ENCODE measurements around the gene CLIP1. TPM values are rescaled to one million over a fixed set of nuclear protein-coding genes. Genes with fewer than 3 reads are reported as not detected.
"Not testable (repeated sequence)": the region's sequence is repeated elsewhere in the genome, so short reads cannot be mapped to it uniquely, and the experiment has no call there.

Gene CLIP1
- total RNA-seq, 2 experiments from 2014 or later: 75.6 to 76.5 TPM

DNA sequence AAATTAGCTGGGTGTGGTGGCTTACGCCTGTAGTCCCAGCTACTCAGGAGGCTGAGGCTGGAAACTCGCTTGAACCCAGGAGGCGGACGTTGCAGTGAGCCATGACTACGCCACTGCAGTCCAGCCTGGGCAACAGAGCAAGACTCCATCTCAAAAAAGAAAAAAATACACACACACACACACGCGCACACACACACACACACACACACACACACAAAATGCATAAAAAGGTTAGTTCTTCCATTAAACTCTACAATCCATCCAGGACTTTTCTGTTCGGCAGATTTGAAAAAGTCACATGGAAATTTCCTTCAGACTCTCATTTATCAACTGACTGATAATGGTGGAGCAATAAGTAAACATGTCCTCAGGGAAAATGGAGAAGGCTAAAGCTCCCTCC, 147.0 kb downstream of the CLIP1 start:
- Mint-ChIP-seq H3K27me3 (no peaks in the 10 kb centered on the region), H3K27ac (no peak overlapping the region), H3K4me3 (no peak overlapping the region), H3K9me3 (no peaks in the 10 kb centered on the region), H3K36me3 (ENCODE audit: low read depth) (peaks cover 19% of the 10 kb centered on the region), H3K4me1 (no peaks in the 10 kb centered on the region)
- DNase-seq: no peak
- ChIA-PET POLR2A (no interaction called here), CTCF (interaction anchor here (0.7 kb wide), 1 partner anchor 13 kb away, joined by 3 read pairs; no protein-coding TSS in a partner anchor)

- peak; percentile 96 for DNase-seq
- ChIA-PET POLR2A (interaction anchor here (0.6 to 0.7 kb wide), 3 partner anchors 164 to 1791 kb away, joined by 3 to 7 read pairs (median 3); no protein-coding TSS in a partner anchor), CTCF (interaction anchor here (0.6 to 1.4 kb wide), 7 partner anchors 9 to 75 kb away, joined by 3 to 5 read pairs (median 3); no protein-coding TSS in a partner anchor)
- Mint-ChIP-seq H3K9me3 (no peaks in the 10 kb centered on the region), H3K4me3 (peak within 1 kb of the TSS; percentile 91), H3K27me3 (peaks cover 2% of the 10 kb centered on the region), H3K36me3 (ENCODE audit: low read depth) (peaks cover 16% of the 10 kb centered on the region), H3K27ac (peak within 1 kb of the TSS; percentile 96), H3K4me1 (peaks cover 29% of the 10 kb centered on the region)
Observed at GRCh38 chr12:122266230-122266901, 156.1 kb downstream of the CLIP1 start, which contains the start of gene VPS33A. Gene VPS33A, minus strand, starts transcription at chr12:122266494. Its CDS starts 86 bp downstream, at chr12:122266408.

DNA sequence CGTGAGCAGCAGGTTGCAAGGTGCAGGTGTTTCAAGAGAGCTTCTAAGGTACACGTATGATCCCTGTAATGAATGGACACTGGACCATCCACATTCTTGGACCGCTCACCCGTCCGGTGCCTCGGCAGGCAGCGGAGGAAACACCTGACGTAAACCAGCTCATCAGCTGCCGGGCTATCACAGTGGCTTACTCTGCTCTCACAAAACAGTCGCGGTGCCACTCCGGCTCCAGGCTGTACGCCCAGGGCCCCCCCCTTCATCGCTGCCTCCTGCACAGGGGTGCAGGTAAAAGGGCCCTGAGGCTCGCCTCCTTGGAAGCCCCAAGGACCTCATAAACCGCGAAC, 156.6 kb downstream of the CLIP1 start:
- POLR2A ChIA-PET: interaction anchor here (0.7 kb wide), 1 partner anchor 1444 kb away, joined by 3 read pairs; no protein-coding TSS in a partner anchor
- Mint-ChIP-seq H3K9me3 (no peaks in the 10 kb centered on the region), H3K4me3 (peak overlapping the region; percentile 91), H3K4me1 (peaks cover 29% of the 10 kb centered on the region), H3K36me3 (ENCODE audit: low read depth) (peaks cover 21% of the 10 kb centered on the region), H3K27me3 (peaks cover 2% of the 10 kb centered on the region), H3K27ac (peak overlapping the region; percentile 96)
- CTCF ChIA-PET: interaction anchor here (1.4 kb wide), 1 partner anchor 9 kb away, joined by 3 read pairs; no protein-coding TSS in a partner anchor
- DNase-seq: peak; percentile 54

DNA sequence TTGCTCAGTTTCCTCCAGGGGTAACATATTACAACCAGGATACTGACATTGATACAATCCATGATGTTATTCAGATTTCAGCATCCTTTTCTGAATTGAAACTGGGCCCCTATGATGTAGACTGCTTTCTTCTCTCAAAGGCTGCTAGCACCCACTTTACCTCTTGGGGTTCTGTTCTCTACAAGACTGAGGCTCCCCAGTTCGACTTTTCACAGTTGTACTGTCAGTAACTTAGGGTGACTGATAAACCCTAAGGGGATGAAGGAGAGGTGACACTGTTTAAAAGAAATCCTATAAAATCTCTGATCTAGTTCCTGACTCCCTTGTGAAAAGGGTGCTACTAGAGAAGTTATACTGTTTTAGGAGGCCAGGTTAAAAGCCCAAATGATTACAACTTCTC, 157.0 kb downstream of the CLIP1 start:
- Mint-ChIP-seq H3K36me3 (ENCODE audit: low read depth) (peaks cover 23% of the 10 kb centered on the region), H3K27me3 (peaks cover 2% of the 10 kb centered on the region), H3K27ac (peak overlapping the region; percentile 96), H3K9me3 (no peaks in the 10 kb centered on the region), H3K4me1 (peaks cover 29% of the 10 kb centered on the region), H3K4me3 (peak overlapping the region; percentile 91)
- POLR2A ChIA-PET: interaction anchor here (0.7 kb wide), 1 partner anchor 1445 kb away, joined by 3 read pairs; no protein-coding TSS in a partner anchor
- CTCF ChIA-PET: interaction anchor here (1.4 kb wide), 1 partner anchor 9 kb away, joined by 3 read pairs; no protein-coding TSS in a partner anchor
- peak; percentile 35 for DNase-seq

- DNase-seq, H3K27me3 Mint-ChIP-seq, H3K27ac Mint-ChIP-seq, POLR2A ChIA-PET, H3K4me3 Mint-ChIP-seq, H3K9me3 Mint-ChIP-seq: not testable (repeated sequence)
- H3K4me1 Mint-ChIP-seq: peaks cover 20% of the 10 kb centered on the region
- H3K36me3 Mint-ChIP-seq (ENCODE audit: low read depth): peaks cover 37% of the 10 kb centered on the region
- CTCF ChIA-PET: interaction anchor here (1.0 to 1.6 kb wide), 2 partner anchors 10 to 16 kb away, joined by 3 to 4 read pairs; no protein-coding TSS in a partner anchor
Observed at GRCh38 chr12:122260735-122261134, 161.7 kb downstream of the CLIP1 start.

DNA sequence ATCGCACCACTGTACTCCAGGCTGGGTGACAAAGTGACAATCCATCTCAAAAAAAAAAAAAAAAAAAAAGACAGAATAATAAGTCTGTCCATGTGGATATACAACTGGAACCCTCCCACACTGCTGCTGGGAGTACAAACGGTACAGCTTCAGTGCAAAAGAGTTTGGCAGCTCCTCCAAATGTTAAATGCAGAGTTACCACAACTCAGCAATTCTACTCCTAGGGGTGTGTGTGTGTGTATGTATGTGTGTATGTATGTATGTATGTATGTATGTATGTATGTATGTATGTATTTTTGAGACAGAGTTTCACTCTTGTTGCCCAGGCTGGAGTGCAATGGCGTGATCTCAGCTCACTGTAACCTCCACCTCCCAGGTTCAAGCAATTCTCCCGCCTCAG, 163.5 kb downstream of the CLIP1 start:
- not testable (repeated sequence) for DNase-seq, H3K4me1 Mint-ChIP-seq, H3K27me3 Mint-ChIP-seq, H3K4me3 Mint-ChIP-seq, H3K27ac Mint-ChIP-seq, H3K9me3 Mint-ChIP-seq
- peaks cover 41% of the 10 kb centered on the region for H3K36me3 Mint-ChIP-seq (ENCODE audit: low read depth)
- POLR2A ChIA-PET: interaction anchor here (0.7 kb wide), 1 partner anchor 89 kb away, joined by 3 read pairs; no protein-coding TSS in a partner anchor
- CTCF ChIA-PET: interaction anchor here (0.7 to 1.6 kb wide), 2 partner anchors 14 to 33 kb away, joined by 3 to 4 read pairs; no protein-coding TSS in a partner anchor

GRCh38 chr12:122258462-122258861, 164.0 kb downstream of the CLIP1 start:
- POLR2A ChIA-PET: interaction anchor here (0.7 kb wide), 1 partner anchor 90 kb away, joined by 3 read pairs; no protein-coding TSS in a partner anchor
- H3K27ac Mint-ChIP-seq, DNase-seq, H3K4me1 Mint-ChIP-seq, H3K4me3 Mint-ChIP-seq, H3K9me3 Mint-ChIP-seq, H3K27me3 Mint-ChIP-seq: not testable (repeated sequence)
- H3K36me3 Mint-ChIP-seq (ENCODE audit: low read depth): peaks cover 41% of the 10 kb centered on the region
- CTCF ChIA-PET: interaction anchor here (0.9 kb wide), 1 partner anchor 14 kb away, joined by 5 read pairs; no protein-coding TSS in a partner anchor

- Mint-ChIP-seq H3K27me3 (no peaks in the 10 kb centered on the region), H3K36me3 (ENCODE audit: low read depth) (peaks cover 20% of the 10 kb centered on the region), H3K27ac (no peak overlapping the region), H3K4me1 (peaks cover 8% of the 10 kb centered on the region), H3K4me3 (no peak overlapping the region), H3K9me3 (no peaks in the 10 kb centered on the region)
- no peak for DNase-seq
- POLR2A ChIA-PET: no interaction called here
- CTCF ChIA-PET: interaction anchor here (0.5 kb wide), 2 partner anchors 16 to 45 kb away, joined by 3 read pairs; no protein-coding TSS in a partner anchor
Observed at GRCh38 chr12:122250536-122250935, 171.9 kb downstream of the CLIP1 start.

DNA sequence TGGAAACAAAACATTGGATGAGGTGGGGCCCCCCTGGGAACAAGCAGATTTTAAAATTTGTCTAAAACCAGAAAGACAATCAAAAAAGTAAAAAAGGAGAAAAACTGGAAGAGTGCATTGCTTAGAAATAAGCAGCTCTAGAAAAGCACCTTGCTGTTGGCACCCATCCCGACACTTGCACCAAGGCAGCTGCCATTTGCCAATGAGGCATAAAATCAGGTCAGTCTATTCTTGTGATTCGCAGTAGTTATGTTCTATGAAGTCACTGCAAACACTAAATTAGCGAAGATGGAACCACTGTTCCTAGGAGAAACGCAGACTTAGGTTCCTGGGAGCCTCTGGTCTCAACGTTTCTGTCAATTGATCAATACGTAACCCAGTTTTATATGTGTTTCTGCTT, 172.4 kb downstream of the CLIP1 start:
- Mint-ChIP-seq H3K27ac (no peak overlapping the region), H3K36me3 (ENCODE audit: low read depth) (peaks cover 18% of the 10 kb centered on the region), H3K4me1 (peaks cover 8% of the 10 kb centered on the region), H3K9me3 (no peaks in the 10 kb centered on the region), H3K27me3 (no peaks in the 10 kb centered on the region), H3K4me3 (no peak overlapping the region)
- ChIA-PET POLR2A (no interaction called here), CTCF (interaction anchor here (0.5 kb wide), 1 partner anchor 17 kb away, joined by 3 read pairs; no protein-coding TSS in a partner anchor)
- DNase-seq: no peak

DNA sequence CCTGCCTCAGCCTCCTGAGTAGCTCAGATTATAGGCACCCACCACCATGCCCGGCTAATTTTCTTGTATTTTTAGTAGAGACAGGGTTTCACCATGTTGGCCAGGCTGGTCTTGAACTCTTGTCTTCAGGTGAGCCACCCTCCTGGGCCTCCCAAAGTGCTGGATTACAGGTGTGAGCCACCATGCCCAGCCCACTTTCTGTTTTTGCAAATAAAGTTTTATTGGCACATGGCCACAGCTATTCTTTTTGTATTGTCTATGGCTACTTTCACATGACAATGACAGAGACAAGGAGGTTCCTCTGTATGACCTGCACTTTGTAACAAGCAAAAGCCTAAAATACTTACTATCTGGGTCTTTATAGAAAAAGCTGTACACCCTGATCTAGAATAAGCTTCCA, 176.9 kb downstream of the CLIP1 start:
- ChIA-PET CTCF (interaction anchor here (0.7 to 2.8 kb wide), 11 partner anchors 8 to 276 kb away, joined by 3 to 10 read pairs (median 5); partner anchors contain the start of gene DIABLO), POLR2A (no interaction called here)
- peaks cover 24% of the 10 kb centered on the region for H3K36me3 Mint-ChIP-seq (ENCODE audit: low read depth)
- H3K27ac Mint-ChIP-seq: peak overlapping the region; percentile 89
- H3K4me3 Mint-ChIP-seq: peak overlapping the region; percentile 43
- H3K27me3 Mint-ChIP-seq: no peaks in the 10 kb centered on the region
- H3K9me3 Mint-ChIP-seq: no peaks in the 10 kb centered on the region
- peaks cover 25% of the 10 kb centered on the region for H3K4me1 Mint-ChIP-seq
- DNase-seq: no peak

DNA sequence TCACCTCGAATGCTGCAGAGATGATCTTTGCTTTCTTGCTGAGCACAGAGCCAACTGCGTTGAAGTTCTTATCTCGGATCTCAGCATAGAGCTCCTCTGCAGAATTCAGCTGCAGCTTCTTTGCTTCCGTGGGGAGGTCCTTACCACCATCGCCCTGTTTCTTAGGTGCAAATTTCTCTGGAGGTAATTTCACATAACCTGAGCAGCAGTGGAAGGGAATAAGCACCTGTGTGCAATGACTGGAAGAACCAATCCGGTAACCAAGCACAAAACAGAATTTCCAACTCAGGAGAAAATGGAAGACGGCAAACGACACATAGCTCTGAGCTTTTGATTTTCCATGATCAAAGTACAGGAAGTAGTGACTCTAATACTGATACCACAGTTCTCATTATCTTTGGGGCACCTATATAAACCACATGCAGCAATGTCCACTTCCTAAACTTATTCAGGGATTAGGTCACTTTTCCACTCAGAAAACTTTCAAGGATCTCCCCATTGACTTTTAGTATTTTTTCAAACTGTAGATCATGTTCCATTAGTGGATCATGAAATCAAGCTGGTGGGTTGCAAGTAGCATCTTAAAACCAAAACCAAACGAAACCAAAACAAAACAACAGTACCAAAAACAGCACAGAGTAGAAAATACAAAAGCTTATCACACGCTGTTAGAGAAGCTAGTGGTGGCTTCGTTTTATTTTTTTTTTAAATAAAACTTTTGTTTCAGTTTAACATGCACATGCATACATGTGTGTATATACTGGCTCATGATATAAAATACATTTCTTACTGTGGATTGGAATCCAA, 177.7 kb downstream of the CLIP1 start:
- Mint-ChIP-seq H3K27ac (peak overlapping the region; percentile 89), H3K27me3 (no peaks in the 10 kb centered on the region), H3K4me3 (peak overlapping the region; percentile 66), H3K36me3 (ENCODE audit: low read depth) (peaks cover 29% of the 10 kb centered on the region), H3K4me1 (peaks cover 25% of the 10 kb centered on the region), H3K9me3 (no peaks in the 10 kb centered on the region)
- ChIA-PET POLR2A (interaction anchor here (0.6 kb wide), 1 partner anchor 474 kb away, joined by 3 read pairs; no protein-coding TSS in a partner anchor), CTCF (interaction anchor here (0.5 to 2.8 kb wide), 13 partner anchors 9 to 174 kb away, joined by 3 to 10 read pairs (median 4); partner anchors contain the start of gene DIABLO)
- peak; percentile 21 for DNase-seq

DNA sequence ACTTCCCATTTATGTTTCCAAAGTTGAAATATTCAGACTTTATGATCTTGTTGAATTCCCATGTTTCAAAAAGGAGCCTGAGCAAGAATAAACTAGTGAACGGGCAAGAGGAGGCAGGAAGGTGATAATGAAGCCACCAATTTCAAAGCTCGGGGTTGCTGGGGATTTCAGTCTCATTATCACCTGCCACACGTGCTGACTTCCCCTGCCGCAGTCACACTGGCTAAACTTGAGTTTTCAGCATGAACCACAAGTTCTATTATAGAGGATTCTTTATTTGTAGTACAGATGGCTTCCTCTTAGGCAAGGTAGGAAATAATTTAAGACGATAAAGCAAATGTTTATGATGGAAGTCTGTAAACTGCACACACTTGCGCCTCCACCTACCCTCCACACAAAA, 178.5 kb downstream of the CLIP1 start:
- Mint-ChIP-seq H3K27me3 (no peaks in the 10 kb centered on the region), H3K27ac (peak overlapping the region; percentile 89), H3K4me1 (peaks cover 25% of the 10 kb centered on the region), H3K9me3 (no peaks in the 10 kb centered on the region), H3K36me3 (ENCODE audit: low read depth) (peaks cover 24% of the 10 kb centered on the region), H3K4me3 (peak overlapping the region; percentile 66)
- POLR2A ChIA-PET: no interaction called here
- DNase-seq: no peak
- CTCF ChIA-PET: interaction anchor here (0.6 to 2.8 kb wide), 6 partner anchors 9 to 461 kb away, joined by 3 to 10 read pairs (median 5); partner anchors contain the start of gene DIABLO

Data from activated CD4-positive, alpha-beta T cell treated with anti-CD3 and anti-CD28 coated beads, Interleukin-2, amount 10 ng/mL, durations not matched to agents 7 days and 5 days (primary cell).